K562 (cell line): ENCODE measurements around the gene ZKSCAN3. TPM values are rescaled to one million over a fixed set of nuclear protein-coding genes. Genes with fewer than 3 reads are reported as not detected.

Experiments used
- ARNT ChIP-seq, 2 experiments: fragments of 450-650 bp; IDR thresholded peaks; 2 replicates each; pipeline ENCODE4 v1.6.1; 2016; ENCODE audit warnings: mild to moderate bottlenecking in 1 of 2
- BCOR ChIP-seq: fragments of 450-650 bp; IDR thresholded peaks from 2 replicates; pipeline ENCODE4 v1.6.1; 2016
- ETS1 ChIP-seq: conservative IDR thresholded peaks from 2 replicates; pipeline ENCODE4 v1.6.1; 2011; ENCODE audit warnings: low read depth, mild to moderate bottlenecking, low read length; ENCODE audit not compliant: control insufficient read depth
- MAFG ChIP-seq: fragments of 450-650 bp; conservative IDR thresholded peaks from 2 replicates; pipeline ENCODE4 v1.6.1; 2016; ENCODE audit warnings: missing genetic modification characterization, missing compliant biosample characterization
- MEF2A ChIP-seq: IDR thresholded peaks from 2 replicates; pipeline ENCODE4 v1.6.1; 2011; ENCODE audit warnings: low read depth, mild to moderate bottlenecking, low read length, moderate library complexity; ENCODE audit not compliant: control insufficient read depth
- MTA3 ChIP-seq: fragments of 450-650 bp; formaldehyde crosslinking; IDR thresholded peaks from 2 replicates; pipeline ENCODE4 v1.6.1; 2017; ENCODE audit warnings: mild to moderate bottlenecking, borderline replicate concordance
- MYBL2 ChIP-seq, 2 experiments: fragments of 450-650 bp in 1 of 2; sonication (generic) in 1 of 2; formaldehyde crosslinking in 1 of 2; IDR thresholded peaks; 2 replicates each; pipeline versions ENCODE4 v1.6.1 to v1.8.1; 2017 to 2022; ENCODE audit warnings: borderline replicate concordance in 1 of 2, inconsistent platforms in 1 of 2, low read depth in 1 of 2, mild to moderate bottlenecking in 1 of 2, missing genetic modification reagents in 1 of 2, moderate library complexity in 1 of 2
- NFATC3 ChIP-seq: fragments of 450-650 bp; IDR thresholded peaks from 2 replicates; pipeline ENCODE4 v1.6.1; 2017; ENCODE audit warnings: mild to moderate bottlenecking
- NR1H2 ChIP-seq: sonication (generic); formaldehyde crosslinking; IDR thresholded peaks from 2 replicates; pipeline ENCODE4 v1.4.0; 2020; ENCODE audit warnings: mild to moderate bottlenecking, missing genetic modification reagents
- NRF1 ChIP-seq, 2 experiments: fragments of 450-650 bp; IDR thresholded peaks in 1 of 2; conservative IDR thresholded peaks in 1 of 2; 2 replicates each; pipeline ENCODE4 v1.6.1; 2014; ENCODE audit warnings: mild to moderate bottlenecking in 2 of 2
- PHTF2 ChIP-seq: fragments of 250-450 bp; sonication (Bioruptor Pico); IDR thresholded peaks from 2 replicates; pipeline ENCODE4 v1.5.0; 2021; ENCODE audit warnings: mild to moderate bottlenecking
- POLR2A ChIP-seq: fragments of 450-650 bp; conservative IDR thresholded peaks from 2 replicates; pipeline ENCODE4 v1.6.1; 2016
- POLR2B ChIP-seq: fragments of 450-650 bp; IDR thresholded peaks from 2 replicates; pipeline ENCODE4 v1.6.1; 2018; ENCODE audit warnings: low read depth; ENCODE audit not compliant: partially characterized antibody
- POLR2H ChIP-seq: IDR thresholded peaks from 2 replicates; pipeline ENCODE4 v1.6.1; 2016; ENCODE audit warnings: missing genetic modification characterization, low read depth, mild to moderate bottlenecking, control low read depth, missing compliant biosample characterization, moderate library complexity
- PTTG1 ChIP-seq: fragments of 450-650 bp; IDR thresholded peaks from 2 replicates; pipeline ENCODE4 v1.6.1; 2016; ENCODE audit warnings: low read depth, mild to moderate bottlenecking, missing genetic modification characterization, missing compliant biosample characterization
- SIX5 ChIP-seq, 2 experiments: IDR thresholded peaks; 2 replicates each; pipeline ENCODE4 v1.6.1; 2011; ENCODE audit warnings: low read length in 2 of 2, borderline replicate concordance in 1 of 2, low read depth in 1 of 2, mild to moderate bottlenecking in 1 of 2, moderate library complexity in 1 of 2; ENCODE audit not compliant: insufficient read depth in 1 of 2
- ZBTB26 ChIP-seq: fragments of 450-650 bp; formaldehyde crosslinking; IDR thresholded peaks from 2 replicates; pipeline ENCODE4 v1.4.0; 2022; ENCODE audit warnings: missing genetic modification characterization
- ZNF274 ChIP-seq: IDR thresholded peaks from 2 replicates; pipeline ENCODE4 v1.6.1; 2011; ENCODE audit warnings: low read depth, mild to moderate bottlenecking, low read length, moderate library complexity, borderline replicate concordance
- ZNF384 ChIP-seq: IDR thresholded peaks from 2 replicates; pipeline ENCODE4 v1.6.1; 2012; ENCODE audit warnings: low read depth, low read length, improper control_type of control experiment
- ZNF431 ChIP-seq: sonication (generic); formaldehyde crosslinking; IDR thresholded peaks from 2 replicates; pipeline ENCODE4 v1.8.0; 2022; ENCODE audit warnings: mild to moderate bottlenecking, missing genetic modification reagents
- ZNF512 ChIP-seq: IDR thresholded peaks from 2 replicates; pipeline ENCODE4 v1.6.1; 2016; ENCODE audit warnings: missing genetic modification characterization, missing compliant biosample characterization
- ZNF584 ChIP-seq: fragments of 200-800 bp; sonication (Bioruptor generic); IDR thresholded peaks from 2 replicates; pipeline ENCODE4 v1.6.1; 2016; ENCODE audit warnings: low read depth, mild to moderate bottlenecking, missing genetic modification characterization, missing compliant biosample characterization
- ZNF699 ChIP-seq: fragments of 250-450 bp; sonication (Bioruptor Pico); IDR thresholded peaks from 2 replicates; pipeline ENCODE4 v1.8.0; 2021; ENCODE audit warnings: mild to moderate bottlenecking, moderate library complexity; ENCODE audit not compliant: insufficient replicate concordance
- ZNF778 ChIP-seq: fragments of 450-650 bp; formaldehyde crosslinking; IDR thresholded peaks from 2 replicates; pipeline ENCODE4 v1.4.0; 2020; ENCODE audit warnings: mild to moderate bottlenecking, moderate library complexity
- ZSCAN29 ChIP-seq: fragments of 450-650 bp; IDR thresholded peaks from 2 replicates; pipeline ENCODE4 v1.6.1; 2017
- polyA plus RNA-seq, 8 experiments: library from polyadenylated mRNA; depleted of rRNA in 4 of 8; stranded (reverse) in 5 of 8; unstranded in 3 of 8; fragments of >200 nt; fragmentation: Nextera tagmentation in 2 of 8; fragmentation: Illumina TruSeq in 1 of 8; extraction: Ambion mirVana in 2 of 8; extraction: Trizol in 1 of 8; gene quantifications; 2 replicates each; pipeline versions ENCODE4 v1.2.1 to v1.2.3, GENCODE V29; 2011 to 2014; ENCODE audit warnings: inconsistent platforms in 1 of 8, missing spikeins in 1 of 8
- total RNA-seq, 7 experiments: library from RNA; depleted of rRNA in 6 of 7; stranded (reverse); fragments of >200 nt in 6 of 7; fragmentation: Illumina TruSeq in 2 of 7; extraction: Trizol in 2 of 7; gene quantifications; 2 replicates each; pipeline versions ENCODE4 v1.2.1 to v1.2.3, GENCODE V29; 2011 to 2021; ENCODE audit warnings: low replicate concordance in 1 of 7

The ZKSCAN3 gene
- total and polyA plus RNA-seq, 9 of the 15 experiments (the other 6 are each of a cell fraction or from before 2014, with no cell fraction given), result 3.0 to 12.4 (median 10.2) TPM

- TF ChIP-seq ZBTB26 (CRISPR knock-in tag) (peak; percentile 97; the same call in 1 of the 2 replicates), POLR2B (no peak), MEF2A (no peak), ZNF699 (CRISPR knock-in tag) (no peak), POLR2A (no peak), POLR2H (no peak; the same call in 1 of the 2 replicates), ETS1 (no peak; the same call in 1 of the 2 replicates), ZNF384 (no peak), ZSCAN29 (peak; percentile 56), NRF1 (conservative IDR thresholded peaks at IDR 0.05 in 1 of 2, IDR thresholded peaks at IDR 0.05 in 1 of 2) (no peak), ARNT (IDR thresholded peaks at IDR 0.05) (peak in 1 of 2 experiments; percentile 12; a peak in 1 of 4 replicates), ZNF431 (CRISPR knock-in tag) (no peak), BCOR (0 out of 2 replicates have a peak, but pooled peaks have one; percentile 35), SIX5 (IDR thresholded peaks at IDR 0.05; ENCODE audit: borderline replicate concordance in 1 of 2, insufficient read depth in 1 of 2, low read depth in 1 of 2, low read length in 2 of 2) (no peak), PTTG1 (tag) (peak; percentile 85), ZNF584 (CRISPR knock-in tag) (peak; percentile 97), MTA3 (peak; percentile 74; the same call in 1 of the 2 replicates), MYBL2 (IDR thresholded peaks at IDR 0.05; ENCODE audit: low read depth) (peak; percentile 62; the same call in 1 of the 2 replicates), MYBL2 (CRISPR knock-in tag; IDR thresholded peaks at IDR 0.05; ENCODE audit: borderline replicate concordance) (no peak), NFATC3 (no peak; the same call in 1 of the 2 replicates), ZNF512 (tag) (no peak), ZNF274 (no peak), ZNF778 (CRISPR knock-in tag) (no peak), PHTF2 (CRISPR knock-in tag) (peak; percentile 78; the same call in 1 of the 2 replicates), NR1H2 (CRISPR knock-in tag) (no peak), MAFG (tag) (peak; percentile 52)
Observed at GRCh38 chr6:28336284-28337120, 13.2 kb upstream of the ZKSCAN3 start (continued).
